H9 (cell line): ENCODE measurements around the gene GPR42. TPM values are rescaled to one million over a fixed set of nuclear protein-coding genes. Genes with fewer than 3 reads are reported as not detected.

ENCODE experiments used
- DNase-seq: peaks from one replicate; pipeline ENCODE4 v3.0.0-alpha.2; 2017
- H2AFZ ChIP-seq: one replicate; pipeline ENCODE4 v1.6.1; 2013; ENCODE audit warnings: mild to moderate bottlenecking, low read length, control low read depth, moderate library complexity
- H2AK5ac ChIP-seq: 2 replicates; pipeline ENCODE4 v1.6.1; 2013; ENCODE audit warnings: low read length, control low read depth, mixed read lengths; ENCODE audit not compliant: insufficient read length
- H2BK120ac ChIP-seq: one replicate; pipeline ENCODE4 v1.6.1; 2013; ENCODE audit warnings: low read depth, mild to moderate bottlenecking, low read length, control low read depth, inconsistent platforms; ENCODE audit not compliant: poor library complexity, severe bottlenecking
- H2BK12ac ChIP-seq: 2 replicates; pipeline ENCODE4 v1.6.1; 2013; ENCODE audit warnings: low read length, control low read depth, mixed read lengths, low read depth; ENCODE audit not compliant: insufficient read length
- H2BK15ac ChIP-seq: 2 replicates; pipeline ENCODE4 v1.6.1; 2013; ENCODE audit warnings: low read depth, low read length, control low read depth
- H2BK20ac ChIP-seq: one replicate; pipeline ENCODE4 v1.6.1; 2013; ENCODE audit warnings: low read depth, mild to moderate bottlenecking, low read length, control low read depth, inconsistent platforms; ENCODE audit not compliant: poor library complexity, severe bottlenecking
- H2BK5ac ChIP-seq: 2 replicates; pipeline ENCODE4 v1.6.1; 2013; ENCODE audit warnings: low read length, control low read depth, mixed read lengths; ENCODE audit not compliant: insufficient read length
- H3K14ac ChIP-seq: 2 replicates; pipeline ENCODE4 v1.6.1; 2013; ENCODE audit warnings: low read length, control low read depth; ENCODE audit not compliant: insufficient read depth
- H3K18ac ChIP-seq: 2 replicates; pipeline ENCODE4 v1.6.1; 2013; ENCODE audit warnings: low read depth, mild to moderate bottlenecking, mixed read lengths, low read length, control low read depth; ENCODE audit not compliant: insufficient read length
- H3K23ac ChIP-seq: 2 replicates; pipeline ENCODE4 v1.6.1; 2013; ENCODE audit warnings: low read length, control low read depth, mixed read lengths, low read depth; ENCODE audit not compliant: insufficient read length
- H3K23me2 ChIP-seq: 2 replicates; pipeline ENCODE4 v1.6.1; 2013; ENCODE audit warnings: low read depth, mild to moderate bottlenecking, mixed read lengths, low read length, control low read depth; ENCODE audit not compliant: insufficient read length, poor library complexity, severe bottlenecking
- H3K27ac ChIP-seq: 2 replicates; pipeline ENCODE4 v1.5.1; 2013; ENCODE audit warnings: low read length, control low read depth, mixed read lengths, low read depth; ENCODE audit not compliant: insufficient read length
- H3K27me3 ChIP-seq: 2 replicates; pipeline ENCODE4 v1.6.1; 2013; ENCODE audit warnings: low read length, control low read depth, inconsistent platforms; ENCODE audit not compliant: insufficient read depth
- H3K4ac ChIP-seq: 2 replicates; pipeline ENCODE4 v1.6.1; 2013; ENCODE audit warnings: low read depth, mild to moderate bottlenecking, control low read depth, inconsistent platforms, low read length, moderate library complexity
- H3K4me1 ChIP-seq: 2 replicates; pipeline ENCODE4 v1.6.1; 2013; ENCODE audit warnings: low read length, control low read depth, inconsistent platforms; ENCODE audit not compliant: insufficient read depth
- H3K4me2 ChIP-seq: 2 replicates; pipeline ENCODE4 v1.6.1; 2013; ENCODE audit warnings: low read length, control low read depth, mixed read lengths; ENCODE audit not compliant: insufficient read length, insufficient read depth
- H3K56ac ChIP-seq: 2 replicates; pipeline ENCODE4 v1.6.1; 2013; ENCODE audit warnings: low read depth, mild to moderate bottlenecking, mixed read lengths, low read length, control low read depth; ENCODE audit not compliant: insufficient read length
- H3K79me1 ChIP-seq: 2 replicates; pipeline ENCODE4 v1.6.1; 2013; ENCODE audit warnings: low read depth, mild to moderate bottlenecking, moderate library complexity, low read length, control low read depth, inconsistent platforms; ENCODE audit not compliant: insufficient read depth, poor library complexity, severe bottlenecking
- H3K79me2 ChIP-seq: 2 replicates; pipeline ENCODE4 v1.6.1; 2013; ENCODE audit warnings: low read length, control low read depth, inconsistent platforms; ENCODE audit not compliant: insufficient read depth
- H3K9ac ChIP-seq: 2 replicates; pipeline ENCODE4 v1.6.1; 2013; ENCODE audit warnings: low read length, control low read depth, mixed read lengths; ENCODE audit not compliant: insufficient read length; ENCODE audit errors: extremely low read depth
- H3K9me3 ChIP-seq: one replicate; pipeline ENCODE4 v1.6.1; 2013; ENCODE audit warnings: low read depth, low read length, inconsistent platforms; ENCODE audit not compliant: control insufficient read depth
- H3T11ph ChIP-seq: one replicate; pipeline ENCODE4 v1.6.1; 2013; ENCODE audit warnings: mild to moderate bottlenecking, low read length, control low read depth, inconsistent platforms
- H4K20me1 ChIP-seq: one replicate; pipeline ENCODE4 v1.6.1; 2013; ENCODE audit not compliant: control insufficient read depth, insufficient read length, insufficient read depth
- H4K5ac ChIP-seq: 2 replicates; pipeline ENCODE4 v1.6.1; 2013; ENCODE audit warnings: low read depth, mild to moderate bottlenecking, mixed read lengths, low read length, control low read depth; ENCODE audit not compliant: insufficient read length
- H4K8ac ChIP-seq: replicated peaks from 2 replicates; pipeline ENCODE4 v1.6.1; 2013; ENCODE audit warnings: low read length, control low read depth, mixed read lengths, low read depth; ENCODE audit not compliant: insufficient read length
- H4K91ac ChIP-seq: 2 replicates; pipeline ENCODE4 v1.6.1; 2013; ENCODE audit warnings: low read depth, mild to moderate bottlenecking, moderate library complexity, mixed read lengths, low read length, control low read depth; ENCODE audit not compliant: insufficient read length
- H3K27ac Mint-ChIP-seq, 3 experiments: 2 replicates in 2 of 3; 3 replicates in 1 of 3; pipeline ENCODE4 v1.8.0; 2020 to 2021; ENCODE audit warnings: mixed read lengths in 3 of 3, mild to moderate bottlenecking in 1 of 3, moderate library complexity in 1 of 3
- H3K27me3 Mint-ChIP-seq: 2 replicates; pipeline ENCODE4 v1.8.0; 2021; ENCODE audit warnings: low read depth, mild to moderate bottlenecking, moderate library complexity, mixed read lengths
- H3K36me3 Mint-ChIP-seq, 3 experiments: 2 replicates in 2 of 3; 3 replicates in 1 of 3; pipeline ENCODE4 v1.8.0; 2020 to 2021; ENCODE audit warnings: low read depth in 3 of 3, mixed read lengths in 3 of 3; ENCODE audit not compliant: insufficient read depth in 1 of 3
- H3K4me1 Mint-ChIP-seq, 2 experiments: 2 replicates each; pipeline ENCODE4 v1.8.0; 2020; ENCODE audit warnings: mixed read lengths in 2 of 2
- H3K4me3 Mint-ChIP-seq, 2 experiments: 2 replicates in 1 of 2; 3 replicates in 1 of 2; pipeline ENCODE4 v1.8.0; 2020 to 2021; ENCODE audit warnings: mild to moderate bottlenecking in 2 of 2, mixed read lengths in 2 of 2, moderate library complexity in 1 of 2
- H3K9me3 Mint-ChIP-seq, 2 experiments: 2 replicates in 1 of 2; 3 replicates in 1 of 2; pipeline ENCODE4 v1.8.0; 2020; ENCODE audit warnings: mild to moderate bottlenecking in 2 of 2, mixed read lengths in 2 of 2, moderate library complexity in 1 of 2
- WGBS: extraction: QIAGEN DNeasy Blood & Tissue Kit; methylation state at CpG from one replicate; pipeline ENCODE4 v1.1.7; 2013; ENCODE audit warnings: missing lambda C conversion rate, low lambda C conversion rate, mixed read lengths; ENCODE audit not compliant: insufficient read length; ENCODE audit errors: extremely low coverage; 5-methylcytosine and 5-hydroxymethylcytosine counted together
- total RNA-seq: library from RNA; stranded (reverse); gene quantifications from 2 replicates; pipeline ENCODE4 v1.2.1, GENCODE V29; 2021
- TF ChIP-seq, protein P1 (sequence below): fragments of 200-600 bp; sonication (generic); conservative IDR thresholded peaks from 3 replicates; pipeline ENCODE4 v1.8.0; 2021; ENCODE audit warnings: antibody characterized with exemption, mild to moderate bottlenecking

Gene GPR42
- total RNA-seq, 1 experiment from 2014 or later, result not detected

GRCh38 chr19:35403116-35403760, 32.4 kb downstream of the GPR42 start:
- no peak overlapping the region for H3T11ph ChIP-seq
- no peak overlapping the region for H3K56ac ChIP-seq
- Mint-ChIP-seq H3K4me1 (peaks cover 0 to 3% of the 10 kb centered on the region in 2 experiments; a peak in 2 of 4 replicates), H3K4me3 (no peak overlapping the region; a peak in 1 of 5 replicates), H3K36me3 (no peaks in the 10 kb centered on the region), H3K27ac (no peak overlapping the region; a peak in 1 of 7 replicates), H3K27me3 (peaks cover 11% of the 10 kb centered on the region), H3K9me3 (no peaks in the 10 kb centered on the region; a peak in 1 of 5 replicates)
- no peak overlapping the region for H3K18ac ChIP-seq
- no peak overlapping the region for H2AFZ ChIP-seq
- H3K27ac ChIP-seq, result no peak overlapping the region
- no peaks in the 10 kb centered on the region for H4K20me1 ChIP-seq
- no peak overlapping the region for H3K23ac ChIP-seq
- no peak overlapping the region for H3K14ac ChIP-seq
- no peak overlapping the region for H4K91ac ChIP-seq
- H3K9ac ChIP-seq, result no peak overlapping the region
- no peaks in the 10 kb centered on the region for H3K9me3 ChIP-seq
- no peak overlapping the region for H2AK5ac ChIP-seq
- no peaks in the 10 kb centered on the region for H3K79me1 ChIP-seq
- H3K23me2 ChIP-seq, result no peaks in the 10 kb centered on the region
- H2BK120ac ChIP-seq, result no peak overlapping the region
- H3K27me3 ChIP-seq, result no peaks in the 10 kb centered on the region
- H3K79me2 ChIP-seq, result no peaks in the 10 kb centered on the region
- no peaks in the 10 kb centered on the region for H3K4me1 ChIP-seq
- H3K4ac ChIP-seq, result no peak overlapping the region
- no peak overlapping the region for H2BK20ac ChIP-seq
- DNase-seq, result no peak
- WGBS, result no CpG with 5 or more reads among the region's 8 CpGs
- H2BK5ac ChIP-seq, result no peak overlapping the region
- H2BK12ac ChIP-seq, result no peak overlapping the region
- H2BK15ac ChIP-seq, result no peak overlapping the region
- no peak overlapping the region for H4K5ac ChIP-seq
- TF ChIP-seq, protein P1, sequence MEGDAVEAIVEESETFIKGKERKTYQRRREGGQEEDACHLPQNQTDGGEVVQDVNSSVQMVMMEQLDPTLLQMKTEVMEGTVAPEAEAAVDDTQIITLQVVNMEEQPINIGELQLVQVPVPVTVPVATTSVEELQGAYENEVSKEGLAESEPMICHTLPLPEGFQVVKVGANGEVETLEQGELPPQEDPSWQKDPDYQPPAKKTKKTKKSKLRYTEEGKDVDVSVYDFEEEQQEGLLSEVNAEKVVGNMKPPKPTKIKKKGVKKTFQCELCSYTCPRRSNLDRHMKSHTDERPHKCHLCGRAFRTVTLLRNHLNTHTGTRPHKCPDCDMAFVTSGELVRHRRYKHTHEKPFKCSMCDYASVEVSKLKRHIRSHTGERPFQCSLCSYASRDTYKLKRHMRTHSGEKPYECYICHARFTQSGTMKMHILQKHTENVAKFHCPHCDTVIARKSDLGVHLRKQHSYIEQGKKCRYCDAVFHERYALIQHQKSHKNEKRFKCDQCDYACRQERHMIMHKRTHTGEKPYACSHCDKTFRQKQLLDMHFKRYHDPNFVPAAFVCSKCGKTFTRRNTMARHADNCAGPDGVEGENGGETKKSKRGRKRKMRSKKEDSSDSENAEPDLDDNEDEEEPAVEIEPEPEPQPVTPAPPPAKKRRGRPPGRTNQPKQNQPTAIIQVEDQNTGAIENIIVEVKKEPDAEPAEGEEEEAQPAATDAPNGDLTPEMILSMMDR, result no peak
- no peak overlapping the region for H4K8ac ChIP-seq
- H3K4me2 ChIP-seq, result no peak overlapping the region
